Stimulated activated CD8-positive, alpha-beta memory T cell treated with anti-CD3 and anti-CD28 coated beads, Interleukin-4, amount 100 ng/mL, for 48 hours (primary cell): ENCODE measurements around the gene SUSD1.

Experiments
- DNase-seq: peaks from one replicate; pipeline ENCODE4 v3.0.0-alpha.2; 2020

SUSD1 gene

DNA sequence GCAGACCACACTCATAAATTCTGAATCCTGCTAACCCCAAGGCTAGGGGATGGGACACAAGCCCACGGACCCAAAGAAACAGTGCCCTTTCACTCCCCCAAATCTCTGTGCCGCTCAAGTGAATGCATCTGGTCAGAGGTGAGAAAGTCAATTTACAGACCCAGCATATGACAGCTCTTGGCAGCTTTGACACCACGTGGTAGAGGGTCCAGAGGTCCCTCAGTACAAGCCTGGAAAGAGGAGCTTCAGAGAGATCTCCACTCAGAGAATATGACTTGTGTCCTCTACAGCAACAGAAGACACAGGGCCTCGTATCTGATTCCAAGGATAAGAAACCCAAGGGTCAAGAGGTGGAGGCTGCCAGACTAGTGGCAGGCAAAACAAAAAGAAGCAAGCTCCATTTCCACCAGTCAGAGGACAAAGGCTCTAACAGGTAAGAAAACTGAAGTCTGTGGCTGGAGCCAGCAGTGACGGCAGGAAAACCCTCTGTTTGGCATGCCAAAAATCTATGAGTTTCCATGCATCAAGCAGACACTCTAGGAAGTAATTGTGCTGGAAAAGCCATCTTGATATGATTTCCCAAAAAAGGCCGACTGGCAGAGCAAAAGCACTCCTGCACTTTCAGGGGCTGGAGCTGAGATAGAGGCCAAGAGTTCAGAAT, 139.8 kb downstream of the SUSD1 start:
- no peak for DNase-seq

DNA sequence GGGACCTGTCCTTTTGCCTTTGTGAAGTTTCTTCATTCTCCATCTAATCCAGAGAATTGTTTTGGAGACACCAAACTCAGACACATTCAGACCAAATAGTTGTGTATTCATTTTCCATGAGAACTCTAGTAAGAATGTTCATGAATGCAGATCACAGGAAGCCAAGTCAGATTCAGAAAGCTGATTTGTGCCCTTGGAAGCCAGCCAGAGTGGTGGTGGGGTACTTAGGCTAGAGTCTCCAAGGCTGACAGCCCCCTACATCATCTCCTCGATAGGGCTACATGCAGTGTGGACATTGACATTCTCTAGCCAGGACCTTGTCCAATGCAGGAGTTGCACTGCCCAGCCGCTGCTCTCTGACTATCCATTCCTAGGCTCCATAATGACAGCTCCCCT, 140.9 kb downstream of the SUSD1 start:
- no peak for DNase-seq

DNA sequence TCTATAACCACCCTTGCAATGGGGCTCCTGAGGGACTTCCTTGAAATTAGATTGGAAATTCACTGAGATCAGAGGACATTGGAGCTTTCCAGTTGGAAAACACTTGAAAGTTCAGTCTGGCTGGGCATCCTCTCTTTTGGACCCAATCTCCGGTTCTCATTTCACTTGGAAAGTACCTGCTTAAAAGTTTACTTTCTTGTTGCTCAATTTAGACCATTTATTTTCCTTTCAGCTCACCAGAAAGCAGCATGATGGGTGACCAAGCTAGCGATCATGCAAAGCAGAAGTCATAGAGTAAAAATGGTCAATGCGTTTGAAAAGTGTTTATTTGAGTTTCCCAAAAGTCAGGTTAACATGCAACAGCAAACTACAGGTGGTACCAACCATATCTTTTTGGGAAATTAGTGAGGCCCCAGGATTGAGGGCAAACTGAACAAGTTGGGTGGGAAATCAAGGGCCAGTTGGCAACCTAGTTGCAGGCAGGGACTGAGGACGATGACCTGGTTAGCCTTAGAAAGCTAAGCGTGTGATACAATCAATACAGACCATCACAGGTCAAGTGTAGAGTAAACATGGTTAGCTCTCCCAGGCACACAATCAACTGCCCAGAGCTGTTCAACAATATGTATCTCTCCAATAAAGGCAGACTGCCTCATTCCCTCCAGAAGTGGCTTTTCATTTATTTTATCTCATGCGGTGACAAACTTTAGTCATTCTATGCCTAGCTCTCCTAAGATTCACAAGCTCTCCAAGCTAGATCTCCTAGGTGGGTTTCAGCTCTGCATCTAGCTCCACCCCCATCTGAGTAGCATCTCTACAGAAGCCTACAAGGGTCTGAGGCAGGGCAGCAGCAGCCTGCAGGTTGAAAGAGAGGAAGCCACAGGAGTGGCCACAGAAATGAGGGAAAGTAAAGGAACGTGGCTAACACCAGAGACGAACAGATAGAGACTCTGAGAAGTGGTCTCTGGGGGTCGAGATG, 141.6 kb downstream of the SUSD1 start:
- DNase-seq, result no peak

DNA sequence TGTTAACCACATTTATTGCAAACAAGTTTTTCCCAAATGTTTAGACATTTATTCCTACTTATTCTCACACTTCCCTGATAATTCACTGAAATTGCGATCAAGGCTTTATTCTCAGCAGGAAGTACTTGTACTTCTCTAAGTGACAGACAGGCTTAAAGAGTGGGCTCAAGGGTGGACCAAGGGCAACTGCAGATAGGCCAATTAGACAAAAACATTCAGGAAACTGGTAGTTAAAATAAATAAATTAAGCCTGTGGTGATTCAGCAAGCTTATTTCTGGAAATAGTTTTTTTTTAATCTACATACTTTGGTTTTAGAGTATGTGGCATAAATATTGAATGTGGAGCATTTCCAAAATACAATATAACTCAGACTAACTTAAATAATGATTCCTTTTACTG, 142.4 kb downstream of the SUSD1 start:
- DNase-seq, result no peak

DNA sequence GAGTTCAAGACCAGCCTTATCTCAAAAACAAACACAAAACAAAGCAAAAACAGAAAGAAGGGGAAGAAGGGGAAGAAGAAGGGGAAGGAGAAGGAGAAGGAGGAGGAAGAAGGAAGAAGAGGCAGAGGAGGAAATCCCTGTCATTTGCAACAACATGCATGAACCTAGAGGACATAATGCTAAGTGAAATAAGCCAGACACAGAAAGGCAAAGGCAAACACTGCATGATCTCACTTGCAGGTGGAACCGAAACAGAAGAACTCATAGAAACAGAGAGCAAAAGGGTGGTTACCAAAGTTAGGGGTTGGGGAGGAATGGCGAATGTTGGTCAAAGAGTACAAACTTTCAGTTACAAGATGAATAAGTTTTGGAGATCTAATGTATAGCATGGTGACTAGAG, 143.1 kb downstream of the SUSD1 start:
- no peak for DNase-seq

DNA sequence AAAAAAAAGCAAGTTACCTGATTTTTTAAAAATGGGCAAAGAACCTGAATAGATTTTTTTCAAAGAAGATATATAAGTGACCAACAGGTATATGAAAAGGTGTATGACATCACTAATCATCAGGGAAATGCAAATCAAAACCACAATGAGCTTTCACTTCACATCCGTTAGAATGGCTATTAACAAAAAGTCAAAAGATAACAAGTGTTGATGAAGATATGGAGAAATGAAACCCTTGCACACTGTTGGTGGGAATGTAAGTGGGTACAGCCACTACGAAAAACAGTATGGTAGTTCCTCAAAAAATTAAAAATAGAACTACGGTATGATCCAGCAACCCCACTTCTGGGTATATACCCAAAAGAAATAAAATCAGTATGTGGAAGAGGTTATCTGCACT, 143.7 kb downstream of the SUSD1 start:
- no peak for DNase-seq

DNA sequence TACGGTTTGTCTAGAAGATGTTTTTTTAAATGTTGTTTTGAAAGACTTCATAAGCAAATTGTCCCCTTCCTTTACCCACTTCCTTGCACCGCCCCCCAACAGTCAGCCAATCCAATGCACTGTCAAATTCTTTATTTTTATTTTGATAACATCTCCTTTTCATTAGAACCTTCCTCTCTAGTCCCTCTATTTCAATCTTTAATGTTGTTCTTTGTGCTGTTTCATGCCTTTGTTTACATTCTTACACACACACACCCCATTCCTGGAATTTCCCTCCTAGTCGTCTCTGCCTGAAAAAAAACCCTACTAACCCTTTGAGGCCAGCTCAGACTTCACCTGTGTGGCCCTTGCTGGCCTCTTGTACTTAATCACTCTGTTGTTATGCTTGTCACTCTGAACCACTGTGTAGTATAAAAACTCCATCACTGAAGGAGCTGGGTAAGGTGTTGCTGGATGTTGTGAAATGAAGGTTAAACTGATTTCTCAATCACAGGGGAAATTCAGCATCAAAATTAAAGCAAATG, 145.1 kb downstream of the SUSD1 start:
- DNase-seq, result no peak

DNA sequence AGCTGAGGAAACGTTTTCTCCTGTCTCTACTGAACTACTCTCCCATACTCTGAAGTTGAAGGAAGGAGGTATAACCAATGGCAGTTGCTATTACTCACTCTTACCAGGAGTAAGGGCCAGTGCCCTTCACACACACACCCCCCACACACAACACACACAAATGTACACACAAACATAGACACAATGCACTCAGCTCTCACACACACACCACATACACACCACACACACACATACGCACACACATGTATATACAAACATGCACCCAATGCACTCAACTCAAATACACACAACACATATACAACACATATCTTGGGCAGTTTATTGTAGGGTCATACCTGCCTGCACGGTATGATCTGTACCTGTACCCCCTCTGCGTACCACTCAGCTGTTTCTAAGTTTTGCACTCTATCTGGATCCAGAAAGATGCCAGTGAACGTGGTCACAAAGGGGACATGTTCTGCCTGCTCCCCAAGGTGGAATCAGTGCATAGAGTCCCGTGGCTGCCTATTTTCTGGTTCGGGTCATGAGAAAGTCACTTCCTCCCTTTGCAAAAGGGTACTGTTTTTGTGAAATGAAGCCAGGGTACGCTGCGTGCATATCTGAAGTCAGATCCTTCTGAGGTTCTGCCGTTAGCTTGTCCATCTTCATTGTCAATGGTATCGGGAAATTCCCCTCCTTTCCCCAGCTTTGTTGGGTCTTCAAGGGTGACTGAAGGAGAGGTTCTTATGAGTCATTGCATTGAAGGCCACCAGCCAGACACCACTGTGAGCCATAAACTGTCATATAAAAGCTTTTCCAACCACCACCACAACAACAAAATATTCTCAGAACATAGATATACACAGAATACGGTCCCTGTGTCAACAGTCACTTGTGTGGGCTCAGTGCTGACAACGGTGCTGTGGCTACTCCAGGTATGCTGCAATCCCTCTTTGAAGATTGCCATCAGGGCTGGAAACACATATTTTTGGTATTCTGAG, 146.6 kb downstream of the SUSD1 start:
- DNase-seq, result peak; percentile 42

DNA sequence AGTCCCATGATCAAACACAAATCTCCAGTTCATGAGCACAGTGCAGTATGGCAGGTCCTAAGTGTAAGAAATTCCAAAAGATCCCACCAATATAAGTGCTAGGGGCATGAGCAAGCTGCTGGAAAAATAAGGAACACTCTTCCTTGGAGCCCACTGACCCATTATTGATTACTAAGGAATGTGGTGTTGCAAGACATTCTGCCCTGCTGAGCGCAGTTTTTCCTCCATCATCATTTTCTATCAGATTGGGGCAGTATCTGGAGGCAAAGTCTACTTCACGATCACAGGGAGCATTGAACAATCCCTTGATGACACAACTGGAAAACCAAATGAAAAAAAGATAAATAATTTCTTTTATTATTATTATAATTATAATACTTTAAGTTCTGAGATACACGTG, 149.2 kb downstream of the SUSD1 start:
- no peak for DNase-seq

DNA sequence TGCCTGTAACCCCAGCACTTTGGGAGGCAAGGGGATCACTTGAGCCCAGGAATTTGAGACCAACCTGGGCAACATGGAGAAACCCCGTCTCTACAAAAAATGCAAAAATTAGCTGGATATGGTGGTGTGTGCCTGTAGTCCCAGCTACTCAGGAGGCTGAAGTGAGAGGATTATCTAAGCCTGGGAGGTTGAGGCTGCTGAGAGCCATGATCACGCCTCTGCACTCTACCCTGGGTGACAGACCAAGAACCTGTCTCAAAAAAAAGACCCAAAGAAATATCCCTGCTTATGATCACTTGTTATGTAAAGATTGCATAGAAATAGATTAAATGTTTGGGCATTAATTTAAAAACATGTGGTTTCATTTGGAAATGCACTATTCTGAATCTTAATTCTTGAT, 153.4 kb downstream of the SUSD1 start:
- DNase-seq, result no peak

DNA sequence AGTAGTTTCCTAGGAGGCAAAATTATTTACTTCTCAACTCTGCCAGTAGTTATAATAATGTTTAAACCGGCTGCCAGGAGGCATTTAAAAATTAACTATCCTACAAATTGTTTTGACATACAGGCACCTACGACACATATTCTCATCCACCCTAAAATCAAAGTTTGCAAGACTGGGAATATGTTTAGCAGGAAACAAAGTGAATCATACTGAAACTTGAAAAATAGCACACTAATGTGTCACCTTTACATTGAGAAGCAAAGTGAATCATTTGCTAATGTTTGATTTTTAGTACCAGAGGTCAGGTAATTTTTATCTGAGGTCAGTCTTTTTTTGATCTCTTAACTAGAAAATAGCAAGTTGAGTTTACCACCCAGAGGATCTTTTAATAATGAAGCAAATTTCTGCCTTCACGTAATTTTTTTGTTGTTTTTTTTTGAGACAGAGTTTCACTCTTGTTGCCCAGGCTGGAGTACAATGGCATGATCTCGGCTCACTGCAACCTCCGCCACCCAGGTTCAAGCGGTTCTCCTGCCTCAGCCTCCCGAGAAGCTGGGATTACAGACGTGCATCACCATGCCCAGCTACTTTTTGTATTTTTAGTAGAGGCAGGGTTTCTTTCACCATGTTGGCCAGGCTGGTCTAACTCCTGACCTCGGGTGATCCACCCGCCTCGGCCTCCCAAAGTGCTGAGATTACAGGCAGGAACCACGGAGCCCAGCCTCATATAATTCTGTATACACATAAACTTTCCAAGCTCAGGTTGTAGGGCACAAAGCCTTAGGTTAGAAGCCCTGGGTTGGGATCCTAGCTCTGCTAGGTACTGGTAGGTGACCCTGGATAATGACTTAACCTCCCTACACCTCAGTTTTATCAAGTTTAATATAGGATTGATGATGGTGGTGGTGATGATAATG, 154.2 kb downstream of the SUSD1 start:
- DNase-seq, result no peak

DNA sequence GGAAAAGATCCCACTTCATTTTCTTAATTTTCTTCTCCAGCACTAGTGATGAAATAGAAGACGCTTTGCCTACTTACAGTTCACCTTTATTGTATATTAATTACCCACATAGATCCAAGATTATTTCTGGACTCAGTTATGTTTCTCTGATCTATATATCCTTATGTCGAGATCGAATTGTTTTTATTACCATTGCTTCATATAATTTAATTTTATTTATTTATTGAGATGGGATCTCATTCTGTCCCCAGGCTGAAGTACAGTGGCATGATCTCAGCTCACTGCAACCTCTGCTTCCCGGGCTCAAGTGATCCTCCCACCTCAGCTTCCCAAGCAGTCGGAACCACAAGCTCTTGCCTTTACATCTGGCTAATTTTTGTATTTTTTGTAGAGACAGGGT, 157.2 kb downstream of the SUSD1 start:
- no peak for DNase-seq

DNA sequence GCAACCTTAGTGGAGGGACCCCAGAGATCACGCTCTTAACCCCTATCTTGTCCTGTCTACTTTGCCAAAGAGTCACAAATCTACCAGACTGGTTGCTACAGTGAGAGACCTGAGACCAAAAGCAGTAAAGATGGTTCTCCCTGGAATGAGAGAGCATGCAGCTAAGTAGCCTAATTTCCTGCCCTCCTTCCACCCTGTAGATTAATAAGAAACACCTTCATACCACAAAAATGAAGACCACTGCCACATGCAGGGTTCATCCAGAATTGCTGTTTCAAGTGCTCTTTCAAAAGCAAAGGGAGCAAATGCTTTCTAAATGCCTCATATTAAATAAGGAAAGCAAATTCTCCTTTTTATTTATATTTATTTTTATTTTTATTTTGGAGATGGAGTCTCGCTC, 159.4 kb downstream of the SUSD1 start:
- DNase-seq, result no peak

DNA sequence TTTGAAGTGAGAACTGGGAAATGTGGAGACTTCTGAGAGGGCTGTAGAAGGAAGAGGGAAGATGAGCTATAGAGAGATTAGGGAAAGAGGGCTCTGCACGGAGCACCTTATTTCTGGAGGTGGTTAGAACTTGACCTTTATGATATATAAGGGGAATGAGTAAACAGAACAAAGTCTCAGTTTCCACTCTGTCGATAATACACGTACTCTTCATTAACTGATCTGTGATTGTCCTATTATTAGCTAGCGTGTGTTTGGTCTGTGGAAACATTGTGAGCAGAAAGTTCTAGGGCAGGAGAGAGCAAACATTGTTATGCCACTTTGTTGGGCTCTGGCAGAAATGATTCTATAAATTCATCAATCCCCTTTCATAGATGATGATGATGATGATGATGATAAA, 159.9 kb downstream of the SUSD1 start:
- no peak for DNase-seq

DNA sequence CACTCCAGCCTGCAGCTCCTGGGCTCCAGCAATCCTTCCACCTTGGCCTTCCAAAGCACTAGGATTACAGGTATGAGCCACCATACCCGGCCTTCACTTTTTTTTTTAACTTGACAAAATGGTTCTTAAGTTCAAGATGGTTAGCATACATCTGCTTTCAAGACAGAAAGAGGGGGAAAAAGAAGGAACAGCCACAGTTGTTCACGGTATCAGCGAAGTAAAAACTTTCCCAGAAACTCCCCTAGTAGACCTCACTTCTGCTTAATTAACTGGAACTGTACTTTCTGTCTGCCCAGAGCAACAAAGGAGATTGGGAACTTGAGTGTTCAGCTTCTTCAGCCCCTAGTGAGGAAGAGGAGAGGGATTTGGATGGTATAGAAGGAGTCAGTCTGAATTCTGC, 161.8 kb downstream of the SUSD1 start:
- no peak for DNase-seq

DNA sequence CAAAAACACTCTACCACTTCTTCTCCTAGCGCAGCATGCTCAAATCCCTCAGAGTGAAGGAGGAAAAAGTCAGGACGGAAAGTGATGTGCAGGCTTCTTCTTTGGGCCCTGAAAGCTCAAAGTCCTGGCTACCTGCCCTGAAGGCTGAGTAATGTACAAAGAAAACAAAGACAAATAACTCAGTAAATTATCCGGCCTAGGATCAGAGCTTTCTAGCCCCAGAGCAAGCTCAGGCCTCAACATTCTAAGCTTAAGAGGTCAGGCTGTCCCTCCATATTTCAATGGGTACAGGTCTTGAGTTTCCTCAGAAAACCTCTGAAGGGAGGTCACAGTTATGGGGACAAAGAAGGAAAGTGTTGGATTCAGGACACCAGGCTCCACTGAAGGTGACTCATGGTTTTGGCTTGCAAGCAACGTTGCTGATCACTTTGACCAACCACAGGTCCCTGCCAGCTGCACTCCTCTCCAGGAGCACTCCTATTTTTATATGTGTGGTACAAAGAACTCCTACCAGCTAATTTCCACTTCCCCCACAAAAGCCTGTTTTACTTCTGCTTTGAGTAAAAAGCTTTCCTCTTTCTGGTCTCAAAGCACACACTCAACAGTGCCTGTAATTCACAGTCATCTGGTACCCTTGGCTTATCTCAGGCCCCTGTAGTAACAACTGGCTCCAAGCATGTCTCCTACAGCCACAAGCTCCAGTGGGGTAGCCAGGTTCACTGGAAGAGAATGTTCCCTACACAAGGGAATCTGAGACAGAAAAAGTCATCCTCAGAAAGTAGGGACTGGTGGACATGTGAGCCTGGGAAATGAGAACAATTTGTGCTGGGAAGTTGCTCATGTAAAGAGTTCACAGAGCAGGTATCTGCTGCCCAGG, 162.8 kb downstream of the SUSD1 start:
- DNase-seq, result peak; percentile 57

DNA sequence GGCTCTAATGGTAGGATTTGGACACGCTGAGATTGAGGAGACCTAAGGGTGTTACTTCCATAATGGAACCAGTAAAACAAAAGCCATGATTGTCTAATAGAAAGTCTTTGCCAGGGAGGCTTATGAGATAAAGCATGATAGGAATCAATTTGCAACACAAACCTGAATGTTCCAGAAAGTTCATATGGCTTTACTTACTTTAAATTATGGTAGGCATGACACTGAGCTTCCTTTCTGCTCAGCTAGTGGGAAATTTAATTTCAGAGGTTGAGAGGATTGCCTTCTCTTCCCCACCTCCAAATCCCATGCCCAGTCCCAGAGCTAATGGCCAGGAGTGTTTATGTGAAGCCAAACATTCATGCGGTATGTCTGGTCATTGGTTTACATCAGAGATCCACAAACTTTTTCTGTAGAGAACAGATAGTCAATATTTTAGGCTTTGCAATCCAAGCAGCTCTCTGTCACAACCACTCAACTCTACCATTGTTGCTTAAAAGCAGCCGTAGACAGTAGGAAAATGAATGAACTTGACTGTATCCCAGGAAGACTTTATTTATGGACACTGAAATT, 164.0 kb downstream of the SUSD1 start:
- DNase-seq, result no peak

DNA sequence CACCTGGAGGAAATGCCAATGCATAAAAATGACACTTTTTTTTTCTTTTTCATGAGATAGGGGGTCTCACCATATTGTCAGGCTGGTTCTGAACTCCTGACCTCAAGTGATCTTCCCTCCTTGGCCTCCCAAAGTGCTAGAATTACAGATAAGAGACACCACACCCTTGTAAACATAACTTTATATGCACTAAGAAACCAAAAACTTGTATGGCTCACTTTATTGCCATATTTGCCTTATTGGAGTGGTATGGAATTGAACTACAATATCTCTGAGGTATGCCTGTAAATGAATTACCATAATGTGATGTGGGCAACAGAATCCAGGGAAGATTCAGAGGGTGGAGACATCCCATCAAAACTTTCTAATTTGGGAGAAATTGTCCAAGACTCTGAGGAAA, 164.6 kb downstream of the SUSD1 start:
- DNase-seq, result no peak

DNA sequence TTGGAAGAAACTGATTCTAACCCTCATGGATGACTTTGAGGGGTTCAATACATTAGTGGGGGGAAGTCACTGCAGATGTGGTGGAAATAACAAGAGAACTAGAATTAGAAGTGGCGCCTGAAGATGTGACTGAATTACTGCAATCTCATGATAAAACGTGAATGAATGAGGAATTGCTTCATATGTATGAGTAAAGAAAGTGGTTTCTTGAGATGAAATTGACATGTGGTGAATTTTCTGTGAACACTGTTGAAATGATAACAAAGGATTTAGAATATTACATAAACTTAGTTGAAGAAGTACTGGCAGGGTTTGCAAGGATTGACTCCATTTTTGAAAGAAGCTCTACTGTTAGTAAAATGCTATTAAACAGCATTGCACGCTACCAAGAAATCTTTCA, 165.4 kb downstream of the SUSD1 start:
- DNase-seq, result no peak

DNA sequence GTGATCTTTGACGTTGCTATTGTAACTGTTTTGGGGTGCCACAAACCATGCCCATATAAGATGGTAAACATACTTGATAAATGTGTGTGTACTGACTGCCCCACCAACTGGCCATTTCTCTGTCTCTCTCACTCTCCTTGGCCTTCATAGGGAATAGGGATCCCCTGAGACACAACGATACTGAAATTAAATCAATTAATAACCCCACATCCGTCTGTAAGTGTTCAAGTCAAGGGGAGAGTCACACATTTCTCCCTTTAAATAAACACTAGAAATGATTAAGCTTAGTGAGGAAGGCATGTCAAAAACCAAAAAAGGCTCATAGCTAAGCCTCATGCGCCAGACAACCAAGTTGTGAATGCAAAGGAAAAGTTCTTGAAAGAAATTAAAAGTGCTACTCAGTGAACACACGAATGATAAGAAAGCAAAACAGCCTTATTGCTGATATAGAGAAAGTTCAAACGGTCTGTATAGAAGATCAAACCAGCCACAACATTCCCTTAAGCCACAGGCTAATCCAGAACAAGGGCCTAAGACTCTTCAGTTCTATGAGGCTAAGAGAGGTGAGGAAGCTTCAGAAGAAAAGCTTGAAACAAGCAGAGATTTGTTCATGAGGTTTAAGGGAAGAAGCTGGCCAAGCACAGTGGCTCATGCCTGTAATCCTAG, 167.4 kb downstream of the SUSD1 start:
- no peak for DNase-seq
